GM21737 (cell line): ENCODE results near the gene MYEF2.

Experiments used
- ATAC-seq: cut with Tn5 transposase; IDR thresholded peaks from one replicate; pipeline ENCODE4 v1.9.1; 2021; ENCODE audit warnings: mild to moderate bottlenecking, moderate library complexity; ENCODE audit not compliant: unreplicated experiment

Gene MYEF2

GRCh38 chr15:48090115-48090514, 88.0 kb downstream of the MYEF2 start:
- no peak for ATAC-seq

GRCh38 chr15:48089702-48090101, 88.4 kb downstream of the MYEF2 start:
- no peak for ATAC-seq

- ATAC-seq, result no peak
These were observed 90.3 kb downstream of the MYEF2 start for GRCh38 chr15:48087844-48088243.

- no peak for ATAC-seq
These were observed 91.5 kb downstream of the MYEF2 start for GRCh38 chr15:48086576-48086975.

GRCh38 chr15:48086133-48086532, 92.0 kb downstream of the MYEF2 start:
- no peak for ATAC-seq

GRCh38 chr15:48085591-48085930, 92.5 kb downstream of the MYEF2 start:
- ATAC-seq, result no peak

GRCh38 chr15:48084759-48085590, 93.1 kb downstream of the MYEF2 start:
- ATAC-seq, result no peak
